ENCODE measurements around the gene DOK6. TPM values are rescaled to one million over a fixed set of nuclear protein-coding genes. Genes with fewer than 3 reads are reported as not detected.

The DOK6 gene
- total and polyA plus RNA-seq, 10 of the 15 experiments (the other 5 are each of a cell fraction or from before 2014, with no cell fraction given): 0.01 to 0.09 (median 0.04) TPM; not detected in 4

GRCh38 chr18:69531973-69532372 is 131.3 kb downstream of the DOK6 start (continued):
- TF ChIP-seq REST (IDR thresholded peaks at IDR 0.05; ENCODE audit: low read depth, low read length) (no peak), CREM (IDR thresholded peaks at IDR 0.05; ENCODE audit: low read depth) (no peak)

- DNase-seq (ENCODE audit: low read depth, low spot score) (no peak), FAIRE-seq (no peak), ATAC-seq (no peak)
- H3K4me3 ChIP-seq: no peak overlapping the region
- WGBS (ENCODE audit: insufficient coverage, insufficient replicate concordance, low lambda C conversion rate, missing lambda C conversion rate): 69% methylated on average over 3 of the region's 3 CpGs
- BruUV-seq (replicated peaks): no TSS peak
- intact Hi-C loops (cut with micrococcal nuclease; ENCODE audit: unreplicated experiment): no loop called here
- H3K4me1 ChIP-seq (ENCODE audit: control insufficient read depth, insufficient read depth, low read length): no peaks in the 10 kb centered on the region
- SMC1A ChIA-PET (ENCODE audit: uncharacterized antibody, unreplicated experiment): interaction anchor here (1.4 kb wide), 1 partner anchor 250 kb away, joined by 3 read pairs; no protein-coding TSS in a partner anchor
- H4K20me1 ChIP-seq (ENCODE audit: control insufficient read depth, insufficient read depth): no peaks in the 10 kb centered on the region
- in situ Hi-C loops (cut with MboI): no loop called here
- no peaks in the 10 kb centered on the region for H3K36me3 ChIP-seq (ENCODE audit: control insufficient read depth in 2 of 2, insufficient read depth in 2 of 2, low read length in 1 of 2)
- no peaks in the 10 kb centered on the region for H3K9me3 ChIP-seq (replicated peaks; ENCODE audit: control insufficient read depth, insufficient read depth, low read length)
- no peak overlapping the region for H3K27ac ChIP-seq (ENCODE audit: control insufficient read depth, insufficient read depth)
- H3K9ac ChIP-seq (ENCODE audit: control insufficient read depth, insufficient read depth, low read length): no peak overlapping the region
- POLR2A ChIA-PET: no interaction called here
- no peaks in the 10 kb centered on the region for H3K79me2 ChIP-seq (ENCODE audit: control insufficient read depth, insufficient read depth, low read length)
- CTCF ChIA-PET: no interaction called here
- no peak overlapping the region for H2AFZ ChIP-seq (ENCODE audit: control insufficient read depth, low read depth, low read length)
- no peak overlapping the region for H3K4me2 ChIP-seq (ENCODE audit: control insufficient read depth, insufficient read depth)
- H3K27me3 ChIP-seq (replicated peaks in 1 of 2; ENCODE audit: control insufficient read depth in 2 of 2, insufficient read depth in 2 of 2, low read length in 1 of 2): no peaks in the 10 kb centered on the region
- RAD21 ChIA-PET (ENCODE audit: unreplicated experiment): no interaction called here
- TF ChIP-seq BCL11A (IDR thresholded peaks at IDR 0.05; ENCODE audit: low read depth, low read length) (no peak), ETV6 (conservative IDR thresholded peaks at IDR 0.05 in 1 of 2, IDR thresholded peaks at IDR 0.05 in 1 of 2; ENCODE audit: borderline replicate concordance in 1 of 2, low read depth in 1 of 2) (no peak), MXI1 (IDR thresholded peaks at IDR 0.05; ENCODE audit: low read depth, low read length) (no peak), HCFC1 (IDR thresholded peaks at IDR 0.05; ENCODE audit: low read length) (no peak), IKZF2 (IDR thresholded peaks at IDR 0.05) (no peak), USF1 (IDR thresholded peaks at IDR 0.05; ENCODE audit: borderline replicate concordance, extremely low read length, insufficient read depth, low read depth, low read length) (no peak), HDAC2 (IDR thresholded peaks at IDR 0.05) (no peak), KDM1A (IDR thresholded peaks at IDR 0.05; ENCODE audit: borderline replicate concordance) (no peak), SUPT20H (IDR thresholded peaks at IDR 0.05; ENCODE audit: borderline replicate concordance, control insufficient read depth, low read depth, low read length) (no peak), E2F8 (IDR thresholded peaks at IDR 0.05; ENCODE audit: low read depth, partially characterized antibody) (no peak), POU2F2 (IDR thresholded peaks at IDR 0.05; ENCODE audit: borderline replicate concordance, low read depth, low read length) (no peak), ATF3 (IDR thresholded peaks at IDR 0.05; ENCODE audit: borderline replicate concordance, extremely low read depth, low read depth, low read length) (no peak)
These were observed 136.5 kb downstream of the DOK6 start for GRCh38 chr18:69537183-69537582.
